ENCODE measurements around the gene SLC5A8. TPM values are rescaled to one million over a fixed set of nuclear protein-coding genes. Genes with fewer than 3 reads are reported as not detected.
"Not testable (repeated sequence)": the region's sequence is repeated elsewhere in the genome, so short reads cannot be mapped to it uniquely, and the experiment has no call there.

SLC5A8 gene
- total RNA-seq, 3 donors from 2014 or later: 0.29 to 0.33 TPM; not detected in 1

DNA sequence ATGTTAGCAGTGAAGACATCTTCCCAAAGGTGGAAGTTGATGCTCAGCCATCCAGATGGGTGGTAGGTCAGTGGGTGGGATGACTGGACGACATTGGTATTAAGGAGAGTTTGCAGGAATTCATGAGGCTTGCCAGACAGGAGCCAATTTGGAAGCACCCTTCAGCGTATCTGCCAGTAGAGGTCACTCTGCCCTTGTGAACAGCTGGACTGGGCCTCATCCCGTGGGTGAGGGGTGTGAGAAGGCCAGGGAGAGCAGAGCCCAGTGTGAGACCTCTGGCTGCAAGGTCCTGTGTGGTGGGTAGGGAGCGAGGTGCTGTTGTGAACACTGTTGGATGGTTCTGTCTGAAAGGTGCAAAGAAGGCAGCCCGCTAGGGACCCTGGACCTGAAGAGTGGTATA is 37.7 kb downstream of the SLC5A8 start:
- DNase-seq (ENCODE audit: low spot score in 2 of 2): no peak
- Histone ChIP-seq H3K36me3 (no peaks in the 10 kb centered on the region), H3K27ac (no peak overlapping the region), H3K27me3 (no peaks in the 10 kb centered on the region), H3K9me3 (peaks cover 0 to 11% of the 10 kb centered on the region in 2 donors), H3K4me3 (no peak overlapping the region), H3K4me1 (no peaks in the 10 kb centered on the region)
- TF ChIP-seq, protein P1, sequence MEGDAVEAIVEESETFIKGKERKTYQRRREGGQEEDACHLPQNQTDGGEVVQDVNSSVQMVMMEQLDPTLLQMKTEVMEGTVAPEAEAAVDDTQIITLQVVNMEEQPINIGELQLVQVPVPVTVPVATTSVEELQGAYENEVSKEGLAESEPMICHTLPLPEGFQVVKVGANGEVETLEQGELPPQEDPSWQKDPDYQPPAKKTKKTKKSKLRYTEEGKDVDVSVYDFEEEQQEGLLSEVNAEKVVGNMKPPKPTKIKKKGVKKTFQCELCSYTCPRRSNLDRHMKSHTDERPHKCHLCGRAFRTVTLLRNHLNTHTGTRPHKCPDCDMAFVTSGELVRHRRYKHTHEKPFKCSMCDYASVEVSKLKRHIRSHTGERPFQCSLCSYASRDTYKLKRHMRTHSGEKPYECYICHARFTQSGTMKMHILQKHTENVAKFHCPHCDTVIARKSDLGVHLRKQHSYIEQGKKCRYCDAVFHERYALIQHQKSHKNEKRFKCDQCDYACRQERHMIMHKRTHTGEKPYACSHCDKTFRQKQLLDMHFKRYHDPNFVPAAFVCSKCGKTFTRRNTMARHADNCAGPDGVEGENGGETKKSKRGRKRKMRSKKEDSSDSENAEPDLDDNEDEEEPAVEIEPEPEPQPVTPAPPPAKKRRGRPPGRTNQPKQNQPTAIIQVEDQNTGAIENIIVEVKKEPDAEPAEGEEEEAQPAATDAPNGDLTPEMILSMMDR (IDR thresholded peaks at IDR 0.05): no peak
- TF ChIP-seq POLR2A (IDR thresholded peaks at IDR 0.05) (no peak), POLR2AphosphoS5 (IDR thresholded peaks at IDR 0.05) (no peak)
- intact Hi-C loops (cut with DNase I; ENCODE audit: low total_unique reads): no loop called here

DNA sequence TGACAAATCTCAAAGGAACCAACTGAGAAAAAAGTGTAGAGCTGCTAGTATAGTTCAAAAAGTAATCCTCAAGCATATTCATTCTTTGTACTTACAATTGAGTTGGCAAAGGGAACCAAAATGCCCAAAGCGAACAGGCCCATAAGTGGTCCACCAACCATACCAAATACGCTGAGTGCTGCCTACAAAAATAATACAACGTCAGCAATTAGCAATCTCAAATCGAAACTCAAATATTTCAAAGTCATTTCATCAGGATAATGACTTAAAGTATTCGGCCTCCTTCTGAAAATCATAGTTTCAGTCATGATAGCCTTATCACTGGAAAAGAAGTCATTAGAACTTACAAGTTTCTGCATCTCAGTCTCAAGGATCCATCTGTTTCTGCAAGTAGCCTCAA is 42.0 kb downstream of the SLC5A8 start:
- Histone ChIP-seq H3K9me3 (no peaks in the 10 kb centered on the region), H3K36me3 (no peaks in the 10 kb centered on the region), H3K4me3 (no peak overlapping the region), H3K4me1 (no peaks in the 10 kb centered on the region), H3K27ac (no peak overlapping the region), H3K27me3 (no peaks in the 10 kb centered on the region)
- intact Hi-C loops (cut with DNase I; ENCODE audit: low total_unique reads): no loop called here
- TF ChIP-seq, protein P1 (IDR thresholded peaks at IDR 0.05): no peak
- TF ChIP-seq POLR2AphosphoS5 (IDR thresholded peaks at IDR 0.05) (no peak), POLR2A (IDR thresholded peaks at IDR 0.05) (no peak)
- no peak for DNase-seq (ENCODE audit: low spot score in 2 of 2)

DNA sequence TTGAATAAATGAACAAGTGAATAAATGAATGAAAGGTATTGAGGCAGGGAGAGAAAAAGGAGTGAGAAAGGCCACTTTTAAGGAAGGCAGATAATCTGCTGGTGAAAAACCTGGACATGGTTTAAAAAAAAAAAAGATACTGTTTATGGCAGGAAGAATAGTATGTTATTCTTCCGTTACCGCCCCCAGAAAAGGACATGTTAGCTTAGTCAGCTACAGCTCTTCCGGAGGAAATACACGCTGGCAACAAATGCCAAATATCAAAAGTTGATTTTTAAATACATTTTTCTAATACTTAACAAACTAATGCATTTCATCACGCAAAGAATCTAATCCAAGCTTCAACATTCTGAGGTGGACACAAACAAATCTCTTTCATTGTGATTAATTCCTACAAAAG is 43.2 kb downstream of the SLC5A8 start:
- no peaks in the 10 kb centered on the region for H3K36me3 ChIP-seq
- no peak overlapping the region for H3K27ac ChIP-seq
- no peak overlapping the region for H3K4me3 ChIP-seq
- H3K4me1 ChIP-seq: no peaks in the 10 kb centered on the region
- DNase-seq (ENCODE audit: low spot score in 2 of 2): no peak
- H3K27me3 ChIP-seq: no peaks in the 10 kb centered on the region
- intact Hi-C loops (cut with DNase I; ENCODE audit: low total_unique reads): no loop called here
- TF ChIP-seq, protein P1 (IDR thresholded peaks at IDR 0.05): no peak
- TF ChIP-seq POLR2A (IDR thresholded peaks at IDR 0.05) (no peak), POLR2AphosphoS5 (IDR thresholded peaks at IDR 0.05) (no peak)
- no peaks in the 10 kb centered on the region for H3K9me3 ChIP-seq

DNA sequence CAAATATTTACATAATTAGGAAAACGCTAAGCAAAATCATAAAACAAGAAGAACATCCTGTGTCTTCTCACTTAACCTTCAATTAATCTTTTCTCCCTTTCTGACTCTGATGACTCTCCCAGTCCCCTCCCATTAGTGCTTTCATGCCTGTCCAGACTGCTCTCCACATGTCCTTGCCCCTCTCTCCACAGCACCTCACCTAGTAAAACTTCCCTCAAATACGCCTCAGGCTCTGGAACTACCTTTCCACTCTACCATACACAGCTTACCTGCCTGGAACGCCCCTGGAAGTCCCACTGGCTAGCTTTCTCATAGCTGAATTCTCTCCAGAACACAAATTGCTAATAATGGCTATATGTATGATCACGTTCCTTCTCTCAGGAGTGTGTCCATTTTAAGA is 44.7 kb downstream of the SLC5A8 start:
- Histone ChIP-seq H3K27ac (no peak overlapping the region), H3K4me3 (no peak overlapping the region), H3K27me3 (no peaks in the 10 kb centered on the region), H3K9me3 (no peaks in the 10 kb centered on the region), H3K4me1 (no peaks in the 10 kb centered on the region), H3K36me3 (no peaks in the 10 kb centered on the region)
- no peak for DNase-seq (ENCODE audit: low spot score in 2 of 2)
- intact Hi-C loops (cut with DNase I; ENCODE audit: low total_unique reads): no loop called here
- TF ChIP-seq POLR2AphosphoS5 (IDR thresholded peaks at IDR 0.05): no peak
- TF ChIP-seq, protein P1 (IDR thresholded peaks at IDR 0.05): no peak

DNA sequence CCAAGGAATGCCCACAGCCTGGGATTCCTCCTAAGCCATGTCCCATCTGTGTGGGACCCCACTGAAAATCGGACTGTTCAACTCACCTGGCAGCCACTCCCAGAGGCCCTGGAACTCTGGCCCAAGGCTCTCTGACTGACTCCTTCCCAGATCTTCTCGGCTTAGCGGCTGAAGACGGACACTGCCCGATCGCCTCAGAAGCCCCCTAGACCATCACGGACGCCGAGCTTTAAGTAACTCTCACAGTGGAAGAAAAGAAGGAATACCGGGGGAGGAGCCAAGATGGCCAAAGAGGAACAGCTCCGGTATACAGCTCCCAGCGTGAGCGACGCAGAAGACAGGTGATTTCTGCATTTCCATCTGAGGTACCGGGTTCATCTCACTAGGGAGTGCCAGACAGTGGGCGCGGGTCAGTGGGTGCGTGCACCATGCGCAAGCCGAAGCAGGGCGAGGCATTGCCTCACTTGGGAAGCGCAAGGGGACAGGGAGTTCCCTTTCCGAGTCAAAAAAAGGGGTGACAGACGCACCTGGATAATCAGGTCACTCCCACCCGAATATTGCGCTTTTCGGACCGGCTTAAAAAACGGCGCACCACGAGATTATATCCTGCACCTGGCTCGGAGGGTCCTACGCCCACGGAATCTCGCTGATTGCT is 64.1 kb downstream of the SLC5A8 start:
- H3K4me1 ChIP-seq; intact Hi-C loops (cut with DNase I; ENCODE audit: low total_unique reads); H3K36me3 ChIP-seq; H3K9me3 ChIP-seq; H3K27me3 ChIP-seq; DNase-seq (ENCODE audit: low spot score in 2 of 2); H3K27ac ChIP-seq; H3K4me3 ChIP-seq: not testable (repeated sequence)
